Smooth muscle cell of the brain vasculature (primary cell): Measurements from ENCODE around the gene SPACDR.

Source experiments
- DNase-seq: peaks from one replicate; pipeline ENCODE4 v3.0.0-alpha.2; 2012; ENCODE audit warnings: low read depth, low spot score

Gene SPACDR

GRCh38 chr7:100437150-100438100 is 26.6 kb downstream of the SPACDR start:
- no peak for DNase-seq

GRCh38 chr7:100435401-100436304 is 28.4 kb downstream of the SPACDR start:
- DNase-seq, result no peak

- DNase-seq, result no peak
Measured at GRCh38 chr7:100434297-100435144, 29.5 kb downstream of the SPACDR start.

GRCh38 chr7:100433592-100434296 is 30.3 kb downstream of the SPACDR start:
- no peak for DNase-seq

- DNase-seq, result no peak
Measured at GRCh38 chr7:100433276-100433591, 30.8 kb downstream of the SPACDR start.

GRCh38 chr7:100432621-100433275 is 31.3 kb downstream of the SPACDR start:
- no peak for DNase-seq

GRCh38 chr7:100432053-100432452 is 32.0 kb downstream of the SPACDR start:
- no peak for DNase-seq

- DNase-seq, result no peak
Measured at GRCh38 chr7:100431286-100431735, 32.7 kb downstream of the SPACDR start.

- DNase-seq, result no peak
Measured at GRCh38 chr7:100430493-100431285, 33.4 kb downstream of the SPACDR start.

GRCh38 chr7:100429637-100430492 is 34.2 kb downstream of the SPACDR start, which contains the start of gene MEPCE:
Gene MEPCE (plus strand): TSS chr7:100429831. CDS start chr7:100430019, 188 bp downstream.
- peak; percentile 92 for DNase-seq

GRCh38 chr7:100428967-100429636 is 35.0 kb downstream of the SPACDR start:
- DNase-seq, result peak; percentile 100

- DNase-seq, result peak; percentile 96
Measured at GRCh38 chr7:100428199-100428966, 35.7 kb downstream of the SPACDR start, which contains the start of gene ZCWPW1. Gene ZCWPW1 (minus strand): TSS chr7:100428703. CDS start chr7:100420649, 8,054 bp downstream.

- DNase-seq, result no peak
Measured at GRCh38 chr7:100427762-100428198, 36.3 kb downstream of the SPACDR start.

GRCh38 chr7:100426516-100426915 is 37.5 kb downstream of the SPACDR start:
- DNase-seq, result no peak

GRCh38 chr7:100425347-100425746 is 38.7 kb downstream of the SPACDR start:
- no peak for DNase-seq

GRCh38 chr7:100423315-100423714 is 40.7 kb downstream of the SPACDR start:
- no peak for DNase-seq
